ENCODE results near the gene GNAZ. TPM values are rescaled to one million over a fixed set of nuclear protein-coding genes. Genes with fewer than 3 reads are reported as not detected.

GNAZ gene
- total RNA-seq, 1 experiment from 2014 or later, result 6.0 TPM

- Mint-ChIP-seq H3K36me3 (ENCODE audit: insufficient read depth, unreplicated experiment) (peaks cover 18% of the 10 kb centered on the region), H3K9me3 (ENCODE audit: low read depth, unreplicated experiment) (no peaks in the 10 kb centered on the region), H3K4me1 (ENCODE audit: low read depth, unreplicated experiment) (peaks cover 55% of the 10 kb centered on the region), H3K27me3 (ENCODE audit: unreplicated experiment) (peaks cover 13% of the 10 kb centered on the region), H3K4me3 (ENCODE audit: low read depth, unreplicated experiment) (no peak overlapping the region), H3K27ac (ENCODE audit: unreplicated experiment) (no peak overlapping the region)
- intact Hi-C loops (cut with micrococcal nuclease; ENCODE audit: unreplicated experiment), result no loop called here
- no TSS peak for BruUV-seq (replicated peaks)
- TF ChIP-seq CTCF (IDR thresholded peaks at IDR 0.05; ENCODE audit: unreplicated experiment), result no peak
- no peak for DNase-seq
- CTCF ChIA-PET, result no interaction called here
Measured at GRCh38 chr22:23075050-23075449, 4.7 kb downstream of the GNAZ start.

- H3K27ac Mint-ChIP-seq (ENCODE audit: unreplicated experiment), result no peak overlapping the region
- TF ChIP-seq CTCF (IDR thresholded peaks at IDR 0.05; ENCODE audit: unreplicated experiment), result no peak
- H3K4me3 Mint-ChIP-seq (ENCODE audit: low read depth, unreplicated experiment), result no peak overlapping the region
- DNase-seq, result peak; percentile 58
- no TSS peak for BruUV-seq (replicated peaks)
- peaks cover 13% of the 10 kb centered on the region for H3K27me3 Mint-ChIP-seq (ENCODE audit: unreplicated experiment)
- CTCF ChIA-PET, result no interaction called here
- intact Hi-C loops (cut with micrococcal nuclease; ENCODE audit: unreplicated experiment), result no loop called here
- H3K4me1 Mint-ChIP-seq (ENCODE audit: low read depth, unreplicated experiment), result peaks cover 61% of the 10 kb centered on the region
- H3K9me3 Mint-ChIP-seq (ENCODE audit: low read depth, unreplicated experiment), result no peaks in the 10 kb centered on the region
- H3K36me3 Mint-ChIP-seq (ENCODE audit: insufficient read depth, unreplicated experiment), result peaks cover 15% of the 10 kb centered on the region
Measured at GRCh38 chr22:23075525-23076216, 5.4 kb downstream of the GNAZ start.

- CTCF ChIA-PET, result interaction anchor here (1.5 kb wide), 1 partner anchor 117 kb away, joined by 14 read pairs; no protein-coding TSS in a partner anchor
- DNase-seq, result no peak
- BruUV-seq (replicated peaks), result no TSS peak
- no peaks in the 10 kb centered on the region for H3K9me3 Mint-ChIP-seq (ENCODE audit: low read depth, unreplicated experiment)
- no peak for TF ChIP-seq CTCF (IDR thresholded peaks at IDR 0.05; ENCODE audit: unreplicated experiment)
- H3K4me3 Mint-ChIP-seq (ENCODE audit: low read depth, unreplicated experiment), result no peak overlapping the region
- peaks cover 51% of the 10 kb centered on the region for H3K4me1 Mint-ChIP-seq (ENCODE audit: low read depth, unreplicated experiment)
- peaks cover 9% of the 10 kb centered on the region for H3K36me3 Mint-ChIP-seq (ENCODE audit: insufficient read depth, unreplicated experiment)
- peak overlapping the region; percentile 37 for H3K27ac Mint-ChIP-seq (ENCODE audit: unreplicated experiment)
- peaks cover 3% of the 10 kb centered on the region for H3K27me3 Mint-ChIP-seq (ENCODE audit: unreplicated experiment)
- intact Hi-C loops (cut with micrococcal nuclease; ENCODE audit: unreplicated experiment), result no loop called here
Measured at GRCh38 chr22:23076896-23077572, 6.7 kb downstream of the GNAZ start.

GRCh38 chr22:23077627-23078461 is 7.5 kb downstream of the GNAZ start:
- no TSS peak for BruUV-seq (replicated peaks)
- Mint-ChIP-seq H3K9me3 (ENCODE audit: low read depth, unreplicated experiment) (no peaks in the 10 kb centered on the region), H3K4me1 (ENCODE audit: low read depth, unreplicated experiment) (peaks cover 51% of the 10 kb centered on the region), H3K27me3 (ENCODE audit: unreplicated experiment) (no peaks in the 10 kb centered on the region), H3K4me3 (ENCODE audit: low read depth, unreplicated experiment) (peak overlapping the region; percentile 47), H3K36me3 (ENCODE audit: insufficient read depth, unreplicated experiment) (peaks cover 9% of the 10 kb centered on the region), H3K27ac (ENCODE audit: unreplicated experiment) (peak overlapping the region; percentile 34)
- CTCF ChIA-PET, result interaction anchor here (0.9 to 1.5 kb wide), 2 partner anchors 13 to 118 kb away, joined by 4 to 14 read pairs; no protein-coding TSS in a partner anchor
- intact Hi-C loops (cut with micrococcal nuclease; ENCODE audit: unreplicated experiment), result no loop called here
- peak; percentile 38 for TF ChIP-seq CTCF (IDR thresholded peaks at IDR 0.05; ENCODE audit: unreplicated experiment)
- peak; percentile 81 for DNase-seq

Data from Calu3 (cell line).